ENCODE results near the gene GBA2. TPM values are rescaled to one million over a fixed set of nuclear protein-coding genes. Genes with fewer than 3 reads are reported as not detected.

Gene GBA2
- total RNA-seq, 4 donors from 2014 or later = 46.6 to 123 (median 73.5) TPM

- Histone ChIP-seq H3K4me3 (peak overlapping the region; percentile 65), H3K27me3 (no peaks in the 10 kb centered on the region), H3K4me1 (peaks cover 23% of the 10 kb centered on the region), H3K36me3 (no peaks in the 10 kb centered on the region), H3K9me3 (no peaks in the 10 kb centered on the region), H3K27ac (peak overlapping the region; percentile 84)
- 20% methylated on average over 10 of the region's 10 CpGs for WGBS
- TF ChIP-seq POLR2AphosphoS5 (IDR thresholded peaks at IDR 0.05) (no peak), EP300 (IDR thresholded peaks at IDR 0.05) (no peak), CTCF (IDR thresholded peaks at IDR 0.05) (no peak), POLR2A (IDR thresholded peaks at IDR 0.05) (no peak)
- no peak for DNase-seq (ENCODE audit: low spot score in 2 of 2)
Measured at GRCh38 chr9:35691334-35691650, 57.7 kb downstream of the GBA2 start.

- no peaks in the 10 kb centered on the region for H3K9me3 ChIP-seq
- DNase-seq (ENCODE audit: low spot score in 2 of 2) = peak; percentile 85 to 87
- TF ChIP-seq EP300 (IDR thresholded peaks at IDR 0.05) (no peak), POLR2A (IDR thresholded peaks at IDR 0.05) (no peak), POLR2AphosphoS5 (IDR thresholded peaks at IDR 0.05) (no peak)
- no peaks in the 10 kb centered on the region for H3K27me3 ChIP-seq
- 2% methylated on average over 46 of the region's 61 CpGs for WGBS
- H3K4me1 ChIP-seq = peaks cover 20% of the 10 kb centered on the region
- H3K36me3 ChIP-seq = no peaks in the 10 kb centered on the region
- H3K27ac ChIP-seq = peak overlapping the region; percentile 84
- H3K4me3 ChIP-seq = peak overlapping the region; percentile 65
Measured at GRCh38 chr9:35690614-35691333, 58.3 kb downstream of the GBA2 start.

- peak overlapping the region; percentile 65 for H3K4me3 ChIP-seq
- H3K9me3 ChIP-seq = no peaks in the 10 kb centered on the region
- peak overlapping the region; percentile 84 for H3K27ac ChIP-seq
- no peak for TF ChIP-seq POLR2AphosphoS5 (IDR thresholded peaks at IDR 0.05)
- no peak for TF ChIP-seq EP300 (IDR thresholded peaks at IDR 0.05)
- no peak for TF ChIP-seq POLR2A (IDR thresholded peaks at IDR 0.05)
- no peak for TF ChIP-seq CTCF (IDR thresholded peaks at IDR 0.05)
- H3K36me3 ChIP-seq = peaks cover 4% of the 10 kb centered on the region
- WGBS = no CpG with 5 or more reads among the region's 21 CpGs
- H3K27me3 ChIP-seq = no peaks in the 10 kb centered on the region
- no peak for DNase-seq (ENCODE audit: low spot score in 2 of 2)
- peaks cover 20% of the 10 kb centered on the region for H3K4me1 ChIP-seq
Measured at GRCh38 chr9:35690294-35690613, 58.8 kb downstream of the GBA2 start.

GRCh38 chr9:35689542-35690293, 59.3 kb downstream of the GBA2 start, which contains the start of gene TPM2:
TPM2 (minus strand) TSS chr9:35689925; CDS start chr9:35689817, 108 bp downstream.
- no peak for DNase-seq (ENCODE audit: low spot score in 2 of 2)
- peaks cover 20% of the 10 kb centered on the region for H3K4me1 ChIP-seq
- no peaks in the 10 kb centered on the region for H3K9me3 ChIP-seq
- H3K4me3 ChIP-seq = peak within 1 kb of the TSS; percentile 65
- H3K27ac ChIP-seq = peak within 1 kb of the TSS; percentile 84
- TF ChIP-seq POLR2AphosphoS5 (IDR thresholded peaks at IDR 0.05) (no peak), CTCF (IDR thresholded peaks at IDR 0.05) (no peak), EP300 (IDR thresholded peaks at IDR 0.05) (no peak)
- H3K36me3 ChIP-seq = peaks cover 9% of the 10 kb centered on the region
- WGBS = 34% methylated on average over 39 of the region's 61 CpGs
- H3K27me3 ChIP-seq = no peaks in the 10 kb centered on the region

- Histone ChIP-seq H3K36me3 (peaks cover 17% of the 10 kb centered on the region), H3K9me3 (no peaks in the 10 kb centered on the region), H3K27me3 (no peaks in the 10 kb centered on the region), H3K4me1 (peaks cover 20% of the 10 kb centered on the region), H3K4me3 (peak overlapping the region; percentile 65), H3K27ac (peak overlapping the region; percentile 84)
- DNase-seq (ENCODE audit: low spot score in 2 of 2) = no peak
- TF ChIP-seq CTCF (IDR thresholded peaks at IDR 0.05) = no peak
- TF ChIP-seq POLR2AphosphoS5 (IDR thresholded peaks at IDR 0.05) = no peak
- WGBS = 73% methylated on average over 12 of the region's 12 CpGs
Measured at GRCh38 chr9:35688558-35689541, 60.2 kb downstream of the GBA2 start.

Data from suprapubic skin (tissue), 4 donors.